ENCODE measurements around the gene TMEM72. TPM values are rescaled to one million over a fixed set of nuclear protein-coding genes. Genes with fewer than 3 reads are reported as not detected.

TMEM72 gene
- total RNA-seq, 1 experiment from 2014 or later: not detected

- CTCF ChIA-PET: no interaction called here
- no peak for DNase-seq
These were observed 54.5 kb downstream of the TMEM72 start for GRCh38 chr10:44965651-44966097.

DNA sequence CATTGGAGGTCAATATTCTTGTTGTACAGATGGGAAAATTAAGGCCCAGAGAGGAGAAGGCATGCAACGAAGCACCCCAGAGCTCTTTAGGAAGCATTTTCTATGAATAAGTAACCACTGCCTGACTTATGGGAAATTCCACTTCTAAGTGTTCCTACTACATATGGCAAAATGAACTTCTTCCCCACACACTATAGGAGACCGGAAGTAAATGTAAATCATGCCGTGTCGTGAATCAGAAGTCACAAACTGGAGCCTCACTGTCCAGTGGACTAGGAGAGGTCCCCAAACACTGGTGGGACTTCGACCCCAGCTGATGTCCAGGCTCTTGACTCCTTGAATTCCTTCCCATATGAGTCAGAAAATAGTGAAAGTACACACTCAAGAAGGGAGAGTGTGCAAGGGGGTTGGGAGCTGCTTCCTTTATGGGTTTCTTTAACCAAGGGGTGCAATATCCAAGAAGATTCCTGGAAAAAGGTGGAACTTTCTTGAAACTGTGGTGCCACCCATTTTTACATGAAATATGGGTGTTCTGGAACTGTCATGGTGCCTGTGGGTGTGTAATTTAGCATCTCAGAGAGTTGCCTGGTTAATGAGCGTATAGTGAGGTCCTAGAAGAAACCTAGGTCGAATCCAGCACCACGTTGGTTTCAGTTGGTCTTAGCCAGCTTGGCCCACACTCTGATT, 55.1 kb downstream of the TMEM72 start:
- intact Hi-C loops (cut with micrococcal nuclease): no loop called here
- POLR2A ChIA-PET (ENCODE audit: unreplicated experiment): no interaction called here

More at GRCh38 chr10:44965651-44966097, 54.5 kb downstream of the TMEM72 start:
- Histone ChIP-seq H3K27me3 (ENCODE audit: low read length) (no peaks in the 10 kb centered on the region), H3K4me1 (ENCODE audit: insufficient read depth, low read length) (no peaks in the 10 kb centered on the region), H3K79me2 (ENCODE audit: low read length) (no peaks in the 10 kb centered on the region), H3K9me2 (replicated peaks; ENCODE audit: low read length) (no peaks in the 10 kb centered on the region), H3K27ac (ENCODE audit: low read length) (no peak overlapping the region), H3F3A (ENCODE audit: low read length, unreplicated experiment) (no peaks in the 10 kb centered on the region), H3K9me3 (ENCODE audit: low read length) (no peaks in the 10 kb centered on the region), H3K4me3 (ENCODE audit: low read length) (no peak overlapping the region), H4K20me1 (ENCODE audit: low read length) (no peaks in the 10 kb centered on the region), H3K9ac (ENCODE audit: low read length) (no peak overlapping the region), H3K36me3 (ENCODE audit: low read depth, low read length) (no peaks in the 10 kb centered on the region), H3K4me2 (ENCODE audit: low read length) (no peak overlapping the region), H2AFZ (ENCODE audit: low read length) (no peak overlapping the region)
- intact Hi-C loops (cut with micrococcal nuclease): no loop called here
- POLR2A ChIA-PET (ENCODE audit: unreplicated experiment): no interaction called here
- BruUV-seq (replicated peaks): no TSS peak
- no peak for ATAC-seq
- TF ChIP-seq CTCF (conservative IDR thresholded peaks at IDR 0.05; ENCODE audit: low read depth, low read length): no peak
- no peak for TF ChIP-seq EZH2phosphoT487 (IDR thresholded peaks at IDR 0.05; ENCODE audit: borderline replicate concordance, low read length)
- no peak for TF ChIP-seq EZH2 (IDR thresholded peaks at IDR 0.05; ENCODE audit: low read length, unreplicated experiment)

More for the DNA sequence above, 55.1 kb downstream of the TMEM72 start:
- no peaks in the 10 kb centered on the region for H3K9me3 ChIP-seq (ENCODE audit: low read length)
- no peaks in the 10 kb centered on the region for H3K9me2 ChIP-seq (replicated peaks; ENCODE audit: low read length)
- CTCF ChIA-PET: no interaction called here
- H3K4me1 ChIP-seq (ENCODE audit: insufficient read depth, low read length): no peaks in the 10 kb centered on the region
- no peak for TF ChIP-seq CTCF (conservative IDR thresholded peaks at IDR 0.05; ENCODE audit: low read depth, low read length)
- no peak for TF ChIP-seq EZH2phosphoT487 (IDR thresholded peaks at IDR 0.05; ENCODE audit: borderline replicate concordance, low read length)
- no peak for TF ChIP-seq EZH2 (IDR thresholded peaks at IDR 0.05; ENCODE audit: low read length, unreplicated experiment)
- ATAC-seq (no peak), DNase-seq (no peak)
- no peak overlapping the region for H2AFZ ChIP-seq (ENCODE audit: low read length)
- BruUV-seq (replicated peaks): no TSS peak
- H3K4me3 ChIP-seq (ENCODE audit: low read length): no peak overlapping the region
- H3K4me2 ChIP-seq (ENCODE audit: low read length): no peak overlapping the region
- H3K27me3 ChIP-seq (ENCODE audit: low read length): no peaks in the 10 kb centered on the region
- H3F3A ChIP-seq (ENCODE audit: low read length, unreplicated experiment): no peaks in the 10 kb centered on the region
- H3K79me2 ChIP-seq (ENCODE audit: low read length): no peaks in the 10 kb centered on the region
- no peak overlapping the region for H3K27ac ChIP-seq (ENCODE audit: low read length)
- H4K20me1 ChIP-seq (ENCODE audit: low read length): no peaks in the 10 kb centered on the region
- H3K36me3 ChIP-seq (ENCODE audit: low read depth, low read length): no peaks in the 10 kb centered on the region
- no peak overlapping the region for H3K9ac ChIP-seq (ENCODE audit: low read length)

Data from PC-3 (cell line).